Gastrocnemius medialis (tissue), 4 donors: ENCODE data around the gene RGR. TPM values are rescaled to one million over a fixed set of nuclear protein-coding genes. Genes with fewer than 3 reads are reported as not detected.

Experiments
- ATAC-seq, 2 donors: fragments of 150-250 bp; one replicate each; pipeline ENCODE4 v1.9.1; 2016
- DNase-seq, 2 donors: peaks; one replicate each; pipeline ENCODE4 v3.0.0-alpha.2; 2019
- H3K27ac ChIP-seq, 4 donors: fragments of 200-600 bp; sonication (generic); 1 replicate in 1 of 4; 2 replicates in 3 of 4; pipeline ENCODE4 v1.5.1; 2016 to 2018; ENCODE audit warnings: mild to moderate bottlenecking in 2 of 4, moderate library complexity in 1 of 4
- H3K27me3 ChIP-seq, 3 donors: fragments of 200-600 bp; sonication (generic) in 2 of 3; 1 replicate in 1 of 3; 2 replicates in 2 of 3; pipeline versions ENCODE4 v1.5.1 to v1.6.0; 2016 to 2019; ENCODE audit warnings: mild to moderate bottlenecking in 1 of 3, moderate library complexity in 1 of 3
- H3K36me3 ChIP-seq, 2 donors: fragments of 200-600 bp; sonication (generic) in 1 of 2; one replicate each; pipeline ENCODE4 v1.5.1; 2017 to 2018
- H3K4me1 ChIP-seq, 2 donors: fragments of 200-600 bp; sonication (generic) in 1 of 2; one replicate each; pipeline ENCODE4 v1.5.1; 2016 to 2017; ENCODE audit warnings: mild to moderate bottlenecking in 2 of 2
- H3K4me3 ChIP-seq, 4 donors: fragments of 200-600 bp; sonication (generic) in 3 of 4; 1 replicate in 1 of 4; 2 replicates in 3 of 4; pipeline ENCODE4 v1.5.1; 2016 to 2019; ENCODE audit warnings: mild to moderate bottlenecking in 2 of 4
- H3K9me3 ChIP-seq, 3 donors: fragments of 200-600 bp; sonication (generic) in 2 of 3; 1 replicate in 1 of 3; 2 replicates in 2 of 3; pipeline ENCODE4 v1.5.1; 2016 to 2019
- CTCF ChIP-seq, 5 experiments: fragments of 450-650 bp in 3 of 5; fragments of 200-600 bp in 2 of 5; sonication (generic) in 2 of 5; IDR thresholded peaks in 4 of 5; conservative IDR thresholded peaks in 1 of 5; 1 replicate in 4 of 5; 2 replicates in 1 of 5; pipeline ENCODE4 v1.5.1; 2016 to 2019; ENCODE audit warnings: antibody characterized with exemption in 5 of 5, mild to moderate bottlenecking in 3 of 5, moderate library complexity in 3 of 5
- POLR2A ChIP-seq, 2 donors: fragments of 450-650 bp; IDR thresholded peaks; one replicate each; pipeline ENCODE4 v1.6.1; 2017; ENCODE audit warnings: antibody characterized with exemption in 2 of 2, mild to moderate bottlenecking in 2 of 2, moderate library complexity in 2 of 2
- in situ Hi-C, 4 donors: fragments of 200-750 bp; cut with MboI; loops; one replicate each; pipeline versions ENCODE4 v1.15.0 to v1.8.0; 2017; ENCODE audit warnings: low sequenced_read_pairs in 4 of 4
- intact Hi-C: fragments of 100-400 bp; cut with DNase I; formaldehyde crosslinking; loops from one replicate; pipeline ENCODE4 v1.15.1; 2023; ENCODE audit warnings: low total_unique reads
- total RNA-seq, 4 donors: library from RNA; depleted of rRNA; stranded (reverse); fragments of >200 nt; gene quantifications; one replicate each; pipeline versions ENCODE4 v1.1.0 to v1.2.3, GENCODE V29; 2016

Gene RGR
- total RNA-seq, 4 donors from 2014 or later: 0.22 TPM; not detected in 3

DNA sequence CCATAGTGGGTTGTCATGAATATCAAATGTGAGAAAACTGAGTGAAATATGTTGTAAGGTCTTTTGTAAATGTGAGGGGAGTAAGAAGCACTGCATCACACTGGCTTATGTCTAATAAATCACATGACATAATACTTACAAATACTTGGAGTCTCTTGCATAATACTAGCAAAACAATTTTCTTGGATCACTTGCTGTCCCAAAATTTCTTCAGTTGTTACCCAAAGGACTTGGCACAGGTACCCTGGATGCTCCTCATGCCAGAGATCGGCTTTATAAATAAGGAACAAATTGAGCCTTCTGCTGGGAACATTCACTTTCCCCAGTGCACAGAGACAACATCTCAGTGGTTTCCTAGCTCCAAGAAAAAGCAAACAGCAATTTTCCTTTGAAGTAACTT is 14.5 kb upstream of the RGR start:
- H3K27me3 ChIP-seq: no peaks in the 10 kb centered on the region
- no peak overlapping the region for H3K27ac ChIP-seq
- no peaks in the 10 kb centered on the region for H3K9me3 ChIP-seq
- in situ Hi-C loops (no loop called here), intact Hi-C loops (no loop called here)
- no peaks in the 10 kb centered on the region for H3K4me1 ChIP-seq
- peak in 1 of 2 donors; percentile 42 for DNase-seq
- no peaks in the 10 kb centered on the region for H3K36me3 ChIP-seq
- ATAC-seq: peak; percentile 50 to 69
- no peak for TF ChIP-seq CTCF (IDR thresholded peaks at IDR 0.05 in 4 of 5, conservative IDR thresholded peaks at IDR 0.05 in 1 of 5)
- TF ChIP-seq POLR2A (IDR thresholded peaks at IDR 0.05): no peak
- no peak overlapping the region for H3K4me3 ChIP-seq

- DNase-seq (no peak), ATAC-seq (no peak)
- H3K9me3 ChIP-seq: no peaks in the 10 kb centered on the region
- TF ChIP-seq POLR2A (IDR thresholded peaks at IDR 0.05) (no peak), CTCF (IDR thresholded peaks at IDR 0.05 in 4 of 5, conservative IDR thresholded peaks at IDR 0.05 in 1 of 5) (no peak)
- H3K27me3 ChIP-seq: peaks cover 0 to 4% (median 0%) of the 10 kb centered on the region in 3 donors
- H3K36me3 ChIP-seq: no peaks in the 10 kb centered on the region
- no peaks in the 10 kb centered on the region for H3K4me1 ChIP-seq
- in situ Hi-C loops (no loop called here), intact Hi-C loops (no loop called here)
- H3K4me3 ChIP-seq: no peak overlapping the region
- H3K27ac ChIP-seq: no peak overlapping the region
Observed at GRCh38 chr10:84232376-84232775, 12.5 kb upstream of the RGR start.

DNA sequence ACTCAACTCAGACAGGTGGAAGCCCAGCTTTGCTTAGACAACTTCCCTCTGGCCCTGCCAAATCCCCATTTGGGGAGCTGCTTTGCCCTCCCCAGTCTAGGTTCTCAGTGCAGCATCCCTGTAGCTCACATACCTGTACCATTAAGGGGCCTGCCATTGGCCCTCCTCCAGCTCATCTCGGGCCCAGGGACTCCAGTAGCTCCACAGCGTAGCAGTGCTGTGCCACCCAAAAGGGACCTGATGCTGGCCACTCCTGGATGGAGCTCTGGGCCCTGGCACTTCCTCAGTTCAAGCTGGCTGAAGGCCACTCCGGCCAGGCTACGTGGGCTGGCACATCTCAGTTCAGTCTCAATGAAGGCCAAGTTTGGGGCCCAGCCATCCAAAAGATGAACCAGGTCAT is 10.9 kb upstream of the RGR start:
- in situ Hi-C loops: no loop called here
- TF ChIP-seq POLR2A (IDR thresholded peaks at IDR 0.05): no peak
- TF ChIP-seq CTCF (IDR thresholded peaks at IDR 0.05 in 4 of 5, conservative IDR thresholded peaks at IDR 0.05 in 1 of 5): no peak
- ATAC-seq (no peak), DNase-seq (no peak)
- H3K4me1 ChIP-seq: no peaks in the 10 kb centered on the region
- H3K9me3 ChIP-seq: no peaks in the 10 kb centered on the region
- H3K27ac ChIP-seq: no peak overlapping the region
- H3K4me3 ChIP-seq: no peak overlapping the region
- intact Hi-C loops: no loop called here
- peaks cover 0 to 4% (median 2%) of the 10 kb centered on the region in 3 donors for H3K27me3 ChIP-seq
- H3K36me3 ChIP-seq: no peaks in the 10 kb centered on the region

GRCh38 chr10:84234479-84234878 is 10.4 kb upstream of the RGR start:
- no peak overlapping the region for H3K27ac ChIP-seq
- H3K27me3 ChIP-seq: peaks cover 0 to 4% (median 2%) of the 10 kb centered on the region in 3 donors
- no peaks in the 10 kb centered on the region for H3K4me1 ChIP-seq
- intact Hi-C loops (no loop called here), in situ Hi-C loops (no loop called here)
- no peak for DNase-seq
- TF ChIP-seq POLR2A (IDR thresholded peaks at IDR 0.05) (no peak), CTCF (IDR thresholded peaks at IDR 0.05 in 4 of 5, conservative IDR thresholded peaks at IDR 0.05 in 1 of 5) (no peak)
- ATAC-seq: no peak
- no peaks in the 10 kb centered on the region for H3K9me3 ChIP-seq
- no peak overlapping the region for H3K4me3 ChIP-seq
- H3K36me3 ChIP-seq: no peaks in the 10 kb centered on the region

- intact Hi-C loops (no loop called here), in situ Hi-C loops (no loop called here)
- Histone ChIP-seq H3K27ac (no peak overlapping the region), H3K4me1 (no peaks in the 10 kb centered on the region), H3K27me3 (peaks cover 0 to 4% (median 2%) of the 10 kb centered on the region in 3 donors), H3K36me3 (no peaks in the 10 kb centered on the region), H3K9me3 (no peaks in the 10 kb centered on the region), H3K4me3 (no peak overlapping the region)
- DNase-seq (no peak), ATAC-seq (no peak)
- TF ChIP-seq CTCF (IDR thresholded peaks at IDR 0.05 in 4 of 5, conservative IDR thresholded peaks at IDR 0.05 in 1 of 5): no peak
- TF ChIP-seq POLR2A (IDR thresholded peaks at IDR 0.05): no peak
Observed at GRCh38 chr10:84235096-84235495, 9.8 kb upstream of the RGR start.
